Measurements from ENCODE around the gene ZNF200.

- TF ChIP-seq, protein P1, sequence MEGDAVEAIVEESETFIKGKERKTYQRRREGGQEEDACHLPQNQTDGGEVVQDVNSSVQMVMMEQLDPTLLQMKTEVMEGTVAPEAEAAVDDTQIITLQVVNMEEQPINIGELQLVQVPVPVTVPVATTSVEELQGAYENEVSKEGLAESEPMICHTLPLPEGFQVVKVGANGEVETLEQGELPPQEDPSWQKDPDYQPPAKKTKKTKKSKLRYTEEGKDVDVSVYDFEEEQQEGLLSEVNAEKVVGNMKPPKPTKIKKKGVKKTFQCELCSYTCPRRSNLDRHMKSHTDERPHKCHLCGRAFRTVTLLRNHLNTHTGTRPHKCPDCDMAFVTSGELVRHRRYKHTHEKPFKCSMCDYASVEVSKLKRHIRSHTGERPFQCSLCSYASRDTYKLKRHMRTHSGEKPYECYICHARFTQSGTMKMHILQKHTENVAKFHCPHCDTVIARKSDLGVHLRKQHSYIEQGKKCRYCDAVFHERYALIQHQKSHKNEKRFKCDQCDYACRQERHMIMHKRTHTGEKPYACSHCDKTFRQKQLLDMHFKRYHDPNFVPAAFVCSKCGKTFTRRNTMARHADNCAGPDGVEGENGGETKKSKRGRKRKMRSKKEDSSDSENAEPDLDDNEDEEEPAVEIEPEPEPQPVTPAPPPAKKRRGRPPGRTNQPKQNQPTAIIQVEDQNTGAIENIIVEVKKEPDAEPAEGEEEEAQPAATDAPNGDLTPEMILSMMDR (IDR thresholded peaks at IDR 0.05): no peak
- TF ChIP-seq FOSL2 (IDR thresholded peaks at IDR 0.05; ENCODE audit: borderline replicate concordance, low read depth) (no peak), REST (IDR thresholded peaks at IDR 0.05; ENCODE audit: low read depth, low read length) (no peak), POLR2AphosphoS5 (IDR thresholded peaks at IDR 0.05; ENCODE audit: low read depth, low read length) (no peak), RAD21 (IDR thresholded peaks at IDR 0.05; ENCODE audit: low read length) (no peak), GATA2 (CRISPR knock-in tag; IDR thresholded peaks at IDR 0.05) (no peak), EP300 (IDR thresholded peaks at IDR 0.05; ENCODE audit: borderline replicate concordance in 1 of 2, low read depth in 1 of 2, low read length in 1 of 2) (no peak), USF2 (IDR thresholded peaks at IDR 0.05; ENCODE audit: borderline replicate concordance, low read depth, low read length) (no peak), EZH2phosphoT487 (IDR thresholded peaks at IDR 0.05; ENCODE audit: borderline replicate concordance, low read depth) (no peak), SIN3A (IDR thresholded peaks at IDR 0.05; ENCODE audit: borderline replicate concordance, low read depth, low read length) (no peak), TAF1 (IDR thresholded peaks at IDR 0.05; ENCODE audit: borderline replicate concordance, low read depth, low read length) (no peak)
- TF ChIP-seq, protein P2, sequence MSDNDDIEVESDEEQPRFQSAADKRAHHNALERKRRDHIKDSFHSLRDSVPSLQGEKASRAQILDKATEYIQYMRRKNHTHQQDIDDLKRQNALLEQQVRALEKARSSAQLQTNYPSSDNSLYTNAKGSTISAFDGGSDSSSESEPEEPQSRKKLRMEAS (IDR thresholded peaks at IDR 0.05; ENCODE audit: low read depth): no peak
- TF ChIP-seq, protein P3, sequence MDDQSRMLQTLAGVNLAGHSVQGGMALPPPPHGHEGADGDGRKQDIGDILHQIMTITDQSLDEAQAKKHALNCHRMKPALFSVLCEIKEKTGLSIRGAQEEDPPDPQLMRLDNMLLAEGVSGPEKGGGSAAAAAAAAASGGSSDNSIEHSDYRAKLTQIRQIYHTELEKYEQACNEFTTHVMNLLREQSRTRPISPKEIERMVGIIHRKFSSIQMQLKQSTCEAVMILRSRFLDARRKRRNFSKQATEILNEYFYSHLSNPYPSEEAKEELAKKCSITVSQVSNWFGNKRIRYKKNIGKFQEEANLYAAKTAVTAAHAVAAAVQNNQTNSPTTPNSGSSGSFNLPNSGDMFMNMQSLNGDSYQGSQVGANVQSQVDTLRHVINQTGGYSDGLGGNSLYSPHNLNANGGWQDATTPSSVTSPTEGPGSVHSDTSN (IDR thresholded peaks at IDR 0.05): no peak
- TF ChIP-seq, protein P4, sequence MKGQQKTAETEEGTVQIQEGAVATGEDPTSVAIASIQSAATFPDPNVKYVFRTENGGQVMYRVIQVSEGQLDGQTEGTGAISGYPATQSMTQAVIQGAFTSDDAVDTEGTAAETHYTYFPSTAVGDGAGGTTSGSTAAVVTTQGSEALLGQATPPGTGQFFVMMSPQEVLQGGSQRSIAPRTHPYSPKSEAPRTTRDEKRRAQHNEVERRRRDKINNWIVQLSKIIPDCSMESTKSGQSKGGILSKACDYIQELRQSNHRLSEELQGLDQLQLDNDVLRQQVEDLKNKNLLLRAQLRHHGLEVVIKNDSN (IDR thresholded peaks at IDR 0.05; ENCODE audit: borderline replicate concordance, low read depth): no peak
These were observed 14.1 kb downstream of the ZNF200 start for GRCh38 chr16:3220839-3221238.
